Activated T-cell treated with anti-CD3 and anti-CD28 coated beads, Interleukin-2, amount 50 U/mL, for 48 hours (primary cell): ENCODE measurements around the gene LCE3D.
A peak's percentile ranks its signal among the peaks of the same experiment; 100 is the strongest.
"Not testable (repeated sequence)": the region's sequence is repeated elsewhere in the genome, so short reads cannot be mapped to it uniquely, and the experiment has no call there.

Experiments
- DNase-seq, 2 experiments: peaks; one replicate each; pipeline ENCODE4 v3.0.0-alpha.2; 2020

Gene LCE3D

GRCh38 chr1:152580433-152580832 is at the start of gene LCE3D:
TSS of gene LCE3D (minus strand) at chr1:152580516. CDS start at chr1:152579936, 580 bp downstream.
- no peak for DNase-seq

- no peak for DNase-seq
These were observed 46.4 kb upstream of the LCE3D start for GRCh38 chr1:152626744-152627143.

- DNase-seq: peak; percentile 46 to 59
These were observed 43.0 kb upstream of the LCE3D start for GRCh38 chr1:152623203-152623844.

- peak; percentile 17 to 20 for DNase-seq
These were observed 42.5 kb upstream of the LCE3D start, which contains the start of gene LCE3A for GRCh38 chr1:152622803-152623202. TSS of gene LCE3A (minus strand) at chr1:152623103. CDS start at chr1:152623103, 0 bp downstream.

- DNase-seq: no peak
These were observed 41.7 kb upstream of the LCE3D start for GRCh38 chr1:152621993-152622392.

GRCh38 chr1:152613511-152613910 is 33.2 kb upstream of the LCE3D start, which contains the start of gene LCE3B:
TSS of gene LCE3B (plus strand) at chr1:152613811. CDS start at chr1:152613811, 0 bp downstream.
- DNase-seq: no peak

- no peak for DNase-seq
These were observed 19.6 kb upstream of the LCE3D start, which contains the start of gene LCE3C for GRCh38 chr1:152599934-152600333. TSS of gene LCE3C (plus strand) at chr1:152600234. CDS start at chr1:152600732, 498 bp downstream.

- no peak for DNase-seq
These were observed 16.7 kb upstream of the LCE3D start for GRCh38 chr1:152596986-152597385.

GRCh38 chr1:152585586-152585985 is 5.3 kb upstream of the LCE3D start:
- no peak for DNase-seq

- no peak for DNase-seq
These were observed 2.3 kb upstream of the LCE3D start for GRCh38 chr1:152582647-152583046.

- DNase-seq: not testable (repeated sequence)
These were observed 790 bp downstream of the LCE3D start for GRCh38 chr1:152579526-152579925.

- DNase-seq: peak in 1 of 2 experiments; percentile 34
These were observed 3.1 kb downstream of the LCE3D start for GRCh38 chr1:152577168-152577567.

GRCh38 chr1:152566681-152567080 is 13.6 kb downstream of the LCE3D start, which contains the start of gene LCE3E:
TSS of gene LCE3E (minus strand) at chr1:152566780. CDS start at chr1:152566208, 572 bp downstream.
- DNase-seq: no peak

GRCh38 chr1:152565535-152566215 is 14.6 kb downstream of the LCE3D start:
- DNase-seq: no peak

- DNase-seq: no peak
These were observed 15.2 kb downstream of the LCE3D start for GRCh38 chr1:152565115-152565514.

- not testable (repeated sequence) for DNase-seq
These were observed 32.0 kb downstream of the LCE3D start for GRCh38 chr1:152548358-152548757.

- no peak for DNase-seq
These were observed 33.6 kb downstream of the LCE3D start for GRCh38 chr1:152546704-152547103.

GRCh38 chr1:152543820-152544219 is 36.5 kb downstream of the LCE3D start:
- peak; percentile 19 to 26 for DNase-seq

GRCh38 chr1:152539901-152540300 is 40.4 kb downstream of the LCE3D start:
- no peak for DNase-seq

GRCh38 chr1:152537496-152537895 is 42.8 kb downstream of the LCE3D start:
- DNase-seq: no peak

GRCh38 chr1:152535774-152536173 is 44.5 kb downstream of the LCE3D start:
- no peak for DNase-seq

GRCh38 chr1:152533327-152533938 is 46.9 kb downstream of the LCE3D start:
- peak; percentile 61 to 65 for DNase-seq
